CD14-positive monocyte (primary cell): ENCODE data around the gene WWC2. TPM values are rescaled to one million over a fixed set of nuclear protein-coding genes. Genes with fewer than 3 reads are reported as not detected.
A peak's percentile ranks its signal among the peaks of the same experiment; 100 is the strongest.

Experiments
- DNase-seq, 3 donors: peaks; one replicate each; pipeline ENCODE4 v3.0.0-alpha.2; 2011 to 2022
- H2AFZ ChIP-seq: 2 replicates; pipeline ENCODE4 v1.6.0; 2012; ENCODE audit warnings: mild to moderate bottlenecking, low read depth, low read length, inconsistent platforms; ENCODE audit not compliant: insufficient read depth, poor library complexity, severe bottlenecking
- H3K27ac ChIP-seq, 2 donors: 1 replicate in 1 of 2; 2 replicates in 1 of 2; pipeline ENCODE4 v1.5.1; 2012 to 2013; ENCODE audit warnings: low read length in 2 of 2, control low read depth in 1 of 2, inconsistent platforms in 1 of 2, low read depth in 1 of 2, mild to moderate bottlenecking in 1 of 2
- H3K27me3 ChIP-seq, 2 donors: one replicate each; pipeline versions ENCODE4 v1.6.0 to v1.6.1; 2011 to 2013; ENCODE audit warnings: low read length in 2 of 2; ENCODE audit not compliant: control insufficient read depth in 2 of 2, insufficient read depth in 2 of 2
- H3K36me3 ChIP-seq, 2 donors: replicated peaks in 1 of 2; 1 replicate in 1 of 2; 2 replicates in 1 of 2; pipeline versions ENCODE4 v1.5.1 to v1.6.1; 2012 to 2013; ENCODE audit warnings: low read length in 2 of 2, control low read depth in 1 of 2, inconsistent platforms in 1 of 2, mild to moderate bottlenecking in 1 of 2; ENCODE audit not compliant: insufficient read depth in 2 of 2, control insufficient read depth in 1 of 2
- H3K4me1 ChIP-seq, 2 donors: 1 replicate in 1 of 2; 2 replicates in 1 of 2; pipeline versions ENCODE4 v1.5.1 to v1.6.1; 2012 to 2013; ENCODE audit warnings: low read length in 2 of 2, control low read depth in 1 of 2, inconsistent platforms in 1 of 2, mild to moderate bottlenecking in 1 of 2, moderate library complexity in 1 of 2; ENCODE audit not compliant: insufficient read depth in 2 of 2, control insufficient read depth in 1 of 2
- H3K4me2 ChIP-seq: replicated peaks from 2 replicates; pipeline ENCODE3; 2012; ENCODE audit warnings: low read length, moderate library complexity, mild to moderate bottlenecking; ENCODE audit not compliant: poor library complexity, severe bottlenecking; ENCODE audit errors: extremely low read depth
- H3K4me3 ChIP-seq, 3 experiments: fragments of 200-600 bp in 1 of 3; sonication (generic) in 1 of 3; replicated peaks in 1 of 3; 1 replicate in 2 of 3; 2 replicates in 1 of 3; pipeline ENCODE4 v1.5.1; 2011 to 2013; ENCODE audit warnings: low read length in 3 of 3, mild to moderate bottlenecking in 3 of 3, control low read depth in 2 of 3, low read depth in 2 of 3, inconsistent platforms in 1 of 3, moderate library complexity in 1 of 3
- H3K79me2 ChIP-seq: 2 replicates; pipeline ENCODE4 v1.6.0; 2012; ENCODE audit warnings: mild to moderate bottlenecking, control low read depth, inconsistent platforms, low read length, moderate library complexity; ENCODE audit not compliant: insufficient read depth
- H3K9ac ChIP-seq: 2 replicates; pipeline ENCODE4 v1.6.0; 2017; ENCODE audit warnings: low read length, mild to moderate bottlenecking; ENCODE audit not compliant: insufficient read depth, poor library complexity, severe bottlenecking
- H3K9me3 ChIP-seq, 2 donors: replicated peaks in 1 of 2; 1 replicate in 1 of 2; 2 replicates in 1 of 2; pipeline versions ENCODE4 v1.5.1 to v1.6.1; 2012 to 2013; ENCODE audit warnings: low read length in 2 of 2, control low read depth in 1 of 2; ENCODE audit not compliant: control insufficient read depth in 1 of 2, insufficient read depth in 1 of 2
- H4K20me1 ChIP-seq: 2 replicates; pipeline ENCODE4 v1.6.0; 2012; ENCODE audit warnings: mild to moderate bottlenecking, low read length, control low read depth, moderate library complexity; ENCODE audit not compliant: insufficient read depth
- H3K27ac Mint-ChIP-seq, 7 donors: one replicate each; pipeline ENCODE4 v1.8.0; 2020; ENCODE audit warnings: mild to moderate bottlenecking in 7 of 7, mixed read lengths in 7 of 7, moderate library complexity in 6 of 7, inconsistent platforms in 2 of 7
- H3K27me3 Mint-ChIP-seq, 3 donors: one replicate each; pipeline ENCODE4 v1.8.0; 2021 to 2022; ENCODE audit warnings: low read depth in 3 of 3, mild to moderate bottlenecking in 3 of 3, mixed read lengths in 3 of 3, moderate library complexity in 3 of 3, inconsistent platforms in 1 of 3
- H3K36me3 Mint-ChIP-seq, 2 donors: one replicate each; pipeline ENCODE4 v1.8.0; 2020; ENCODE audit warnings: mixed read lengths in 2 of 2, inconsistent platforms in 1 of 2, mild to moderate bottlenecking in 1 of 2
- H3K4me1 Mint-ChIP-seq: one replicate; pipeline ENCODE4 v1.8.0; 2020; ENCODE audit warnings: mild to moderate bottlenecking, mixed read lengths
- H3K4me3 Mint-ChIP-seq, 2 donors: one replicate each; pipeline ENCODE4 v1.8.0; 2020; ENCODE audit warnings: mild to moderate bottlenecking in 2 of 2, mixed read lengths in 2 of 2, moderate library complexity in 1 of 2
- H3K9me3 Mint-ChIP-seq, 7 donors: one replicate each; pipeline ENCODE4 v1.8.0; 2020 to 2022; ENCODE audit warnings: mixed read lengths in 7 of 7, mild to moderate bottlenecking in 6 of 7, moderate library complexity in 6 of 7, inconsistent platforms in 2 of 7
- WGBS: methylation state at CpG from one replicate; pipeline ENCODE4 v1.1.5; 2013; ENCODE audit warnings: missing lambda C conversion rate; ENCODE audit not compliant: insufficient coverage; 5-methylcytosine and 5-hydroxymethylcytosine counted together
- intact Hi-C, 2 donors: fragments of 100-400 bp; cut with micrococcal nuclease; formaldehyde crosslinking; loops; one replicate each; pipeline versions ENCODE4 v1.15.0 to v1.15.1; 2023
- polyA plus RNA-seq, 3 donors: library from polyadenylated mRNA; depleted of rRNA in 1 of 3; unstranded in 2 of 3; stranded (reverse) in 1 of 3; fragments of 300-500 nt in 2 of 3; fragments of >200 nt in 1 of 3; fragmentation: Illumina TruSeq in 2 of 3; gene quantifications; 1 replicate in 2 of 3; 2 replicates in 1 of 3; pipeline ENCODE4 v1.2.3, GENCODE V29; 2012 to 2021
- TF ChIP-seq, protein P1 (sequence below): fragments of 200-600 bp; IDR thresholded peaks from one replicate; pipeline ENCODE4 v1.8.0; 2022; ENCODE audit warnings: antibody characterized with exemption, mild to moderate bottlenecking

The WWC2 gene
- polyA plus RNA-seq, 3 donors: 1.9 to 3.8 (median 2.9) TPM

DNA sequence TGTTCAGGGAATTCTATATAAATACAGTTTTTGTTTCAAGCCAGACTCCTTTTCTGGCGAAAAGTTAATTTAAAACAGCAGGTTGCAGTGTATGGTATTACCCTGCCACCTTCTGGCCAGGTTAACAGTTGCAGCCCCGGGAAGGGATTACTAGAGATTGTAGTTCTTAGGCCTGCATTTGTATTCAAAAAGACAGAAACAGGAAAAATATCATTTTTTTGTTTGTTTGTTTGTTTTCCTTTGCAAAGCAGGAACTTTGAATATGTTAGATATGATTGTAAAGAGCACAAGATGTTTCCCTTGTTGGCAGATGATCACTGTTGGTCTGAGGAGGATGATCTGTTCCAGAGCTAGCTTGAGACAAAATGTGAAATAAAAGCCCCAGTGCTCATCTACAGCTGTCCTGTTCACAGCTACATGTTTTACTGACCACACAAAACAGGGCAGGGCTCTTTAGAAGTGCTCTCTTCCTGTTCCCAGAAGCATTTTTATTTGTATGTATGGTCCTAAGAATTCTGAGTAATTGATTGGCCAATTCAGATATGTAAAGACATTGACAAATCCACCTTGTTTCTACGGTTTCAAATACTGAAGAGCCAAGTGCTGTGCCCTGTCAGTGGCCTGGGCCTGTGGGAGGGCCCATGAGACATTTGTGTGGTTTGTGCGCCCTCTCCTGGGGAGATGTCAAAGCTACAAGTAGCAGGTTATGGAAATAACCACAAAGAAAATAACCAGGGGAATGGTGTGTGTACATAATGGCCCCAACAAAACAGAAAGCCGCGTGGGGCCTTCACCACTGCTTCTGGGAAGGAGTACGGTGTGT lies 163.1 kb downstream of the WWC2 start:
- DNase-seq: peak; percentile 61 to 73 (median 70)
- Histone ChIP-seq H3K4me1 (no peaks in the 10 kb centered on the region), H3K79me2 (no peaks in the 10 kb centered on the region), H3K4me3 (no peak overlapping the region), H3K27ac (no peak overlapping the region), H3K27me3 (no peaks in the 10 kb centered on the region), H2AFZ (no peak overlapping the region), H3K36me3 (peaks cover 0 to 11% of the 10 kb centered on the region in 2 donors), H3K9me3 (no peaks in the 10 kb centered on the region), H4K20me1 (no peaks in the 10 kb centered on the region), H3K9ac (no peak overlapping the region), H3K4me2 (no peak overlapping the region)
- 50% methylated on average over 2 of the region's 7 CpGs for WGBS
- intact Hi-C loops: loop anchor here (1.0 to 5.0 kb wide), 3 partner anchors 189 to 325 kb away; no protein-coding TSS in a partner anchor
- H3K36me3 Mint-ChIP-seq: peaks cover 11 to 14% of the 10 kb centered on the region in 2 donors
- peaks cover 5% of the 10 kb centered on the region for H3K4me1 Mint-ChIP-seq
- TF ChIP-seq, protein P1, sequence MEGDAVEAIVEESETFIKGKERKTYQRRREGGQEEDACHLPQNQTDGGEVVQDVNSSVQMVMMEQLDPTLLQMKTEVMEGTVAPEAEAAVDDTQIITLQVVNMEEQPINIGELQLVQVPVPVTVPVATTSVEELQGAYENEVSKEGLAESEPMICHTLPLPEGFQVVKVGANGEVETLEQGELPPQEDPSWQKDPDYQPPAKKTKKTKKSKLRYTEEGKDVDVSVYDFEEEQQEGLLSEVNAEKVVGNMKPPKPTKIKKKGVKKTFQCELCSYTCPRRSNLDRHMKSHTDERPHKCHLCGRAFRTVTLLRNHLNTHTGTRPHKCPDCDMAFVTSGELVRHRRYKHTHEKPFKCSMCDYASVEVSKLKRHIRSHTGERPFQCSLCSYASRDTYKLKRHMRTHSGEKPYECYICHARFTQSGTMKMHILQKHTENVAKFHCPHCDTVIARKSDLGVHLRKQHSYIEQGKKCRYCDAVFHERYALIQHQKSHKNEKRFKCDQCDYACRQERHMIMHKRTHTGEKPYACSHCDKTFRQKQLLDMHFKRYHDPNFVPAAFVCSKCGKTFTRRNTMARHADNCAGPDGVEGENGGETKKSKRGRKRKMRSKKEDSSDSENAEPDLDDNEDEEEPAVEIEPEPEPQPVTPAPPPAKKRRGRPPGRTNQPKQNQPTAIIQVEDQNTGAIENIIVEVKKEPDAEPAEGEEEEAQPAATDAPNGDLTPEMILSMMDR: peak; percentile 75
- H3K27me3 Mint-ChIP-seq: no peaks in the 10 kb centered on the region
- H3K27ac Mint-ChIP-seq: peak overlapping the region in 2 of 7 donors; percentile 13 to 22
- H3K4me3 Mint-ChIP-seq: no peak overlapping the region
- peaks cover 0 to 2% (median 0%) of the 10 kb centered on the region in 7 donors for H3K9me3 Mint-ChIP-seq

DNA sequence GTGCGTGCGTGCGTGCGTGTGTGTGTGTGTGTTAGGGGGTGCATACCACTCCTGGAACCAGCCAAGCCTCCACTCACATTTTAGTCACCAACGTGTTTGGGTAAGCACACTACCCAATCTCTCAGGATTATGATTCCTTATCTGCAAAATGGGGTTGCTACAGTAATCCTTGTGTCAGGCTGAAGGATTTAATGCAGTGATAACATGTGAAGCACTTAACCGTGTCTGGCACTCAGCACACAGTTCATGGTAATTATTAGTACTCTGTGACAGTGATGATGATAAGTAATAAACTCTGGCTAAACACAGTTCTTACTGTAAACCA lies 163.7 kb downstream of the WWC2 start:
- no peak overlapping the region for H2AFZ ChIP-seq
- H3K27ac Mint-ChIP-seq: no peak overlapping the region
- no peak overlapping the region for H3K4me3 ChIP-seq
- no peaks in the 10 kb centered on the region for H3K27me3 Mint-ChIP-seq
- no peak overlapping the region for H3K9ac ChIP-seq
- no peak overlapping the region for H3K4me2 ChIP-seq
- H3K36me3 ChIP-seq: peaks cover 0 to 11% of the 10 kb centered on the region in 2 donors
- DNase-seq: no peak
- no peaks in the 10 kb centered on the region for H4K20me1 ChIP-seq
- H3K4me1 ChIP-seq: no peaks in the 10 kb centered on the region
- no peaks in the 10 kb centered on the region for H3K27me3 ChIP-seq
- no CpG with 5 or more reads among the region's 6 CpGs for WGBS
- H3K9me3 ChIP-seq: no peaks in the 10 kb centered on the region
- no peak overlapping the region for H3K27ac ChIP-seq
- TF ChIP-seq, protein P1: no peak
- peaks cover 5% of the 10 kb centered on the region for H3K4me1 Mint-ChIP-seq
- no peaks in the 10 kb centered on the region for H3K79me2 ChIP-seq
- peaks cover 0 to 2% (median 0%) of the 10 kb centered on the region in 7 donors for H3K9me3 Mint-ChIP-seq
- H3K4me3 Mint-ChIP-seq: no peak overlapping the region
- peaks cover 11 to 12% of the 10 kb centered on the region in 2 donors for H3K36me3 Mint-ChIP-seq
- intact Hi-C loops: loop anchor here (1.0 to 5.0 kb wide), 2 partner anchors 189 to 325 kb away; no protein-coding TSS in a partner anchor
